Stimulated activated CD4-positive, alpha-beta T cell treated with anti-CD3 and anti-CD28 coated beads, Interleukin-4, amount 100 ng/mL, for 1 hour (primary cell): ENCODE results near the gene CPA5.

Source experiments
- DNase-seq: peaks from one replicate; pipeline ENCODE4 v3.0.0-alpha.2; 2020

Gene CPA5

GRCh38 chr7:130380861-130381455 lies 36.3 kb downstream of the CPA5 start:
- DNase-seq: no peak

DNA sequence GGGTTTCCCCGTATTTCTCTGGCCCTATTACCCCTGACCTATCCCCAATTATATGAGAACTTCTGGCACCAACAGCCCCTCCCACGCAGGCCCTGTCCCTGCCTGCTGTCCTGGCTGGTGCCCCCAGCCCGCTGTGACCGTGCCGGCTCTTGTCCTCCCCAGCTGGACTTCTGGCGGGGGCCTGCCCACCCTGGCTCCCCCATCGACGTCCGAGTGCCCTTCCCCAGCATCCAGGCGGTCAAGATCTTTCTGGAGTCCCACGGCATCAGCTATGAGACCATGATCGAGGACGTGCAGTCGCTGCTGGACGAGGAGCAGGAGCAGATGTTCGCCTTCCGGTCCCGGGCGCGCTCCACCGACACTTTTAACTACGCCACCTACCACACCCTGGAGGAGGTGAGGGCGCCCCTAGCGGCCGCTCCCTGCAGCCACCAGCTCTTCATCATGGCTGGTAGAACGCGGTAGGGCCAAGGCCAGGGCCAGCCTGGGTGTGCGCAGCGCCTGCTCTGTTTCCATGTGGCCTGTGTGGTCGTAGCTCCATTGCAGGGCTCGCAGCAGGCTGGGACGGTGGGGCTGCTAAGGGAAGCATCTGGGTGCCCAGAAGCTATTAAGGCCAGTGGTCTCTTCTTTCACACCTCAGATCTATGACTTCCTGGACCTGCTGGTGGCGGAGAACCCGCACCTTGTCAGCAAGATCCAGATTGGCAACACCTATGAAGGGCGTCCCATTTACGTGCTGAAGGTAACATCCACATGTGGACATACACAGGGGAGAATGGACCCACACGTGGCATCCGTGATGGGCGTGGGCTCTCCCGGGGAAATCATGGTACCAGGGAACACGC lies 37.1 kb downstream of the CPA5 start:
- DNase-seq: no peak

- no peak for DNase-seq
Observed at GRCh38 chr7:130383187-130383980, 38.8 kb downstream of the CPA5 start.

DNA sequence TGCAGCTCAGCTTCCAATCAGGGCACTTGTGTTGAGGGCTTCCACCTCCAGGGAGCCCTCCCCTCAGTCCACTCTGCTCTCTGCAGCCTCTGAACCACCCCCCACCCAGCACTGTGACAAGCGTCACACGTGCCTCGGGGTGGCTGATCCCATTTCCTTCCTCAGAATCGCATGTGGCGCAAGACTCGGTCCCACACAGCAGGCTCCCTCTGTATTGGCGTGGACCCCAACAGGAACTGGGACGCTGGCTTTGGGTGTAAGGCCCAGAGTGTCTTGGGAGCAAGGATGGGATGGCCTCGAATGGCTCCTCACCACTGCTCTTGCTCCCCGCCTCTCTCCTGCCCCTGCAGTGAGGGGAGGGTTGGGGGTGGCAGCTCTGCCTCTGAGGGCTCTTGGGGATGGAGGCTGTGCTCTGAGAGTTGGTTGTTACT lies 39.8 kb downstream of the CPA5 start:
- DNase-seq: no peak

DNA sequence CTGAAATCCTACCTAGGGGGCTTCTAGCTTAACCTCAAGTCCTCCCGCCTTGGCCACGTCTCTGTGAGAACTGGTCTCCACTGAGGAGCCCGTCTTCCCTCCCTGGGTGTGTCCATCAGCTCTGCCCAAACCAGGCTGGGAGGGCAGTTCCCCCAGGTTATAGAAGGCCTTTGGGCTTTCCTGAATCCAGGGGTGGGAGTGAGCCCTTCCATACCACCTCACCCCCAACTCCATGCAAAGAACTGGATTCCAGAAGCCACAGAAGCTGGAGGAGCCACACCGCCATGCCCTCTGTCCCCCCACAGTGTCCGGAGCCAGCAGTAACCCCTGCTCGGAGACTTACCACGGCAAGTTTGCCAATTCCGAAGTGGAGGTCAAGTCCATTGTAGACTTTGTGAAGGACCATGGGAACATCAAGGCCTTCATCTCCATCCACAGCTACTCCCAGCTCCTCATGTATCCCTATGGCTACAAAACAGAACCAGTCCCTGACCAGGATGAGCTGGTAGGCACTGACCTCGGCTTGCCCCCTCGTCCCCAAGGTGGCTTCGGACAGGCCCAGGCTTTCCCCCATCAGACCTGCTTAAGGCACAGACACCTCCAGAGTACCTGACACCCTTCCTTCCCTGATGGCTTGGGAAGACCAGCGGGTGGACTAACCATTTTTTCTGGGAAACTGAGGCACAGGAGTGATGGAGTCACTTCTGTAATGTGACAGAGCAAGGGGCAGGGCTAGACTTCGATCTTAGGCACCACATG lies 40.4 kb downstream of the CPA5 start:
- DNase-seq: no peak

DNA sequence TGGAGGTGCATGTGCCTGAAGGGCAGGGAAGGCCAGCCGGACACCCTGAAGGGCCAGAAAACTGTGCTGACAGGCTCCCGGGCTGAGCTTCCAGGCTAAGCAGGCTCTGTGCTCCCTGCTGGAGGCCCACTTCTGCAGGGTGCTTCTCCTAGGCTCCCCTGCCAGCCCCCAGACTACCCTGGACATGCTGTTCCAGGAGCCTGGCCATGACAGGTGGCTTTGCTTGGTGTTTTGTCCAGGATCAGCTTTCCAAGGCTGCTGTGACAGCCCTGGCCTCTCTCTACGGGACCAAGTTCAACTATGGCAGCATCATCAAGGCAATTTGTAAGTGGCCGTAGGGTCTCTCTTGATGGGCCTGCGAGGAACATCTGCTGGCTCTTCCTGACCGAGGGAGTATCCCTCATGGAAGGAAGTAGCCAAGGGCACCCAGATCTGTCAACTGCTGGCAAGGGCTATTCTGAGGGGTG lies 41.0 kb downstream of the CPA5 start:
- no peak for DNase-seq

DNA sequence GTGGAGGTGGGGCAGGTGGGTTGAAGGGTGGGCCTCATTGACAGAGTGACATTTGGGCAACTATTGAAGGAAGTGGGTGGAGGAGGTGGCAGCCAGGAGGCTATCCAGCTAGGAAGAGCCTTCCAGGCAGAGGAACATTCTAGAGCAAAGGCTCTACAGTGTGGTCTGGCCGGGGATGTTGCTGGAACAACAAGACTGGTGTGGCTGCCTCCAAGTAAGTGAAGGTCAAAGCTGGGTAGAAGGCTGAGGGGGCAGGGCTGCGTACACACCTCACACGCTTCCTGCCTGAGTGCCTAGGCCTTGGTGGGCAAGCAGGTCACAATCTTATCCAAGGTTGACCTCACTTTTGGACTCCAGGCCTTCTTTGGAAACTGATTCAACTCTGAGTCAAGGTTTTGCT lies 42.3 kb downstream of the CPA5 start:
- no peak for DNase-seq

- DNase-seq: no peak
Observed at GRCh38 chr7:130387306-130387627, 42.7 kb downstream of the CPA5 start.

GRCh38 chr7:130387628-130388403 lies 43.2 kb downstream of the CPA5 start:
- no peak for DNase-seq

GRCh38 chr7:130388671-130389070 lies 44.1 kb downstream of the CPA5 start:
- no peak for DNase-seq

DNA sequence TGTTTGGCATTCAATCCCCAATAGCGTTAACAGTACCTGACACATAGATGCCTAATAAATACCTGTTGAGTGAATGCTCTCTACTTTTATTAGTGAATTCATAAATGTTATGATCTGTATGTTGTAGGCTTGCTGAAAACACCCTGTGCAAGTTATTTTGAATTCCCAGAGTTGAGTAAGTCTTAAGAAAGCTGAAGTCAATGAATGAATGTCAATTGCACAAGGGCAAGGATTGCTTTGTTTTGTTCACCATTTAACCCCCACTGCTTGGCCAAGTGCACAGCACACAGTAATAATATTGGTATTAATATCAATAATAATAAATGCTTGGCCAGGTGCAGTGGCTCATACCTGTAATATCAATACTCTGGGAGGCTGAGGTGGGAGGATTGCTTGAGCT lies 45.9 kb downstream of the CPA5 start:
- DNase-seq: no peak

- no peak for DNase-seq
Observed at GRCh38 chr7:130393101-130393561, 48.5 kb downstream of the CPA5 start.

- no peak for DNase-seq
Observed at GRCh38 chr7:130393841-130394411, 49.3 kb downstream of the CPA5 start.

DNA sequence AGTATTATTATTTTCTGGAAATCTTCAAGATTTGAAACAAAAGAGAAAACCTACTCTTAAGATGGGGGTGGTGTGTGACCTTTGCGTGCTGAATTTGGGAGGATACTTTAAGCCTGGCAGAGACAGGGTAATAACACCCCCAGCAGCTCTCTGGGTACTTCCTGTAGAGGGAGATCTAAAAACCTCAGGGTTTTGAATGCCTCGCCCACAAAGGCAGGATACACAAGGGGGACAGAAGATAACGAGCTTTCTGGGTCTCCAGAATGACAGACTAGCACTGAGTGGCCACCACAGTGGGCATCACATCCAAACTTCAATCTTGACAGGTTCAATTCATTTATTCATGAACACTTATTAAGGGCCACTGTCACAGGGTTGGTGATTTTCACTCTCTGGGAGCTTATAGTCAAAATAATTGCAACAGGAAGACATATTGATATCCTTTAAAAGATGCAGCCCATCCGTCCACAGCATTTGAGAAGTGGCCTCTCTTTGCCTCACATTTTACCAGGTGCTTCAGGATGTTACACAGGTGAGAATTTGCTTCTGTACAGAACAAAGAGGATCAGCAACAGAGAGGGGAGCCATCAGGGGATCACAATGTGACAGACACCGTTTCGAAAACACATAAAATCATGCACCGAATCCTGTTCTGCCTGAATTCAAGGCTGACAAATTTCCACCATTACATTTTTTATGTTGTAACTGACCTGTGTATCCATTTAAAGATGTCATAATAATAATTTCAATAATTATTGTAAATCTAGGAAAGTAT lies 50.0 kb downstream of the CPA5 start:
- DNase-seq: no peak

DNA sequence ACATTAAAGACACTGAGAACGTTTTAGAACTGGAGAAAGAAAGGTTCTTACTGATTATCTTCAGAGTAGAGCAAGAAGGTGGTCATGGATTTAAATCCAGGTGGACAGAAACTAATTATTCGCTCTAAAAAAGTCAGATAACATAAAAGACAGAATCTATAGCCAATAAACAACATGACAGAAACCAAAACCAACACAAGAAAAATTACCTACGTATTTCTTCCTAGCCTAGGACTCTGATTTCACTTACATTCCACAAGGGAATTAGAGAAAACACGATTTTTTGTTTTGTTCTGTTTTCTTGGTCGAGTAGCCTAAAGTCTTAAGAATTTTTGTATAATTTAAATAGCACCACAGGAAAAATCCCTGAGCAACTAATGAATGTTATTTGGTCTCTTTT lies 50.8 kb downstream of the CPA5 start:
- no peak for DNase-seq

DNA sequence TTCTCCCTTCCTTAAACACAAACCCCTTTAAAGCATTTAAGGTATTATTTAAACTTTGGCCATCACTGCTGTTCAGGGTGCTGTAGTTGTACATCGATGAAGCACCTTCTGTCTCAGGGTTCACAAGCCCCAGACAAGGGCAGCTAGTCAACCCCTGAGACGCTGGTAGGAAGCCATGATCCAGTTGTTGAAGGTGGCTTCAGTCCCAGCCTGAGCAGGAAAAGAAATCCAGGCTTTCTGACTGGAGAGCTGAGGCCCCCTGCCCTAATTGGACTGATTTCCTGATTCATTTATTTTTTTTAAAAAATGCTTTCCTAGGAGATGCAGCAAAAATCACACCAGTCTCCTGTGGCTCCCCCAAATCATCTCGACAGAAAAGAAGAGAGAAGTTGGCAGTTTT lies 51.5 kb downstream of the CPA5 start:
- no peak for DNase-seq

DNA sequence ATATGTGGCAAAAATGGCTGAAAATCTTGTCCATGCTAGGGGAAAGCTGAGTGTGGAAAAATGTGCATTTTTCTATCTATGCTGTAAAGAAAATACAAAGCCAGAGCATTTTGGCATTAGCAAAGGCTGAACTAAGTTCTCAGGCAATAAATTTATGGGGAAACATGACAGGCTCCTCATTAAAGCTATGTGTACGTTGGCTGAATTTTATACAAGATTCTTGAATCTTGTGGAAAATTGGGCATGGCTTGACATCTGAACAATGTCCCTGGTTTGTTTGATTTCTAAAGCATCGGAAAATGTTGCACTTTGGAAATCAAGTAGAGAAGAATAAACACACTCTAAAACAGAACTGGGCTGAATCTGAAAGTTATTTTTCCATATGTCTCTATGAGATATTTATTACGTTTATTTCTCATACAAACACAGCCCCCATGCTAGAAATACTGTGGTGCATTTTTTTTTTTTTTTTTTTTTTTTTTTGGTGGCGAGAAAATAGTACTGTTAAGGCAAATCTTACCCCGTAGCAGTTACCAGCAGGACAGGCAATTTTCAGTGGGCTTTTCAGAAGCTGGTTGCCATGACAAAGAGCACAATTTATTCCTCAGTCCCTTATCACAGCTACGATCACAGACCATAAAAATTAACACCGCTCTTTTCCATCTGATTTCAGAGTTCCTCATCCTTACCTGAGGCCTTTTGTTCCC lies 52.6 kb downstream of the CPA5 start:
- no peak for DNase-seq

DNA sequence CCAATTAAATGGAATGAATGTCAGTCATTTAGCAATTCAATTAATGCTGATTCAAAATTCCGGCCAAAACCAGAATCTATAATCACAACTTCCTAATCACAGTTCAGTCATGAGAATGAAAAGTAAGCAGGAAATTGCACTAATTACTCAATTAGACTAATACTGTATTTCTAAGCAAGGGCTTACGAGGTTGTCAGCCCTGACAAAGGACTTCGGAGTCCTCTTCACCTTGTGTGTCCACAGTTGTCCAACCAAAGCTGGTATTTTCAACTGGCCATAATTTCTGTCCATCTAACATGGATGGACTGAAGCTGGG lies 53.1 kb downstream of the CPA5 start:
- DNase-seq: no peak

DNA sequence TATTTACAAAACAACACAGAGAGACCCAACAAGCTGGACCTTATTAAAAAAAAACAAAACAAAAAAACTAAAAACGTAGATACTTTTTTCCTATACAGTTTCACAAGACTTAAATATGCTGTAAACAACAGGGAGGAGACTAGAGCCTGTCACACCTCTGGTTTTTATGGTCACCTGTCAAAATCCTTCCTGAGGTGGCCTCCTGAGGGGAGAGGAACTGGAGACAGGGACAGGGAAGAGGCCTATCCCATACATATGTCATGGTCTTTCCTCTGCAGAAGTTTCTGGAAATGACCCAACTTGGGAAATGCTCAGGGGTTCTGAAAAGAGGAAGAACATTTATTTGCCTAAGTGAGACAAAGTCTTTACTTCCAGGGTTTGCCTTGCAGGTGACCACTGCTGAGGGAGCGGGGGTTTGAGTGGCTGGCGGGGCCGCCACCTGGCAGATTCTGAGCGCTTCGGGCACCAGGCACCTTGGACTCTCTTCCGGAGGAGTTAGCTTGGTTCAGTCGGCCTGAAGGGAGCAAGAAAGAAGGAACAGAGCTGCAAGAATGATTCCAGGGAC lies 54.0 kb downstream of the CPA5 start:
- DNase-seq: no peak

GRCh38 chr7:130400120-130400572 lies 55.5 kb downstream of the CPA5 start:
- no peak for DNase-seq
